Measurements from ENCODE around the gene OMP. TPM values are rescaled to one million over a fixed set of nuclear protein-coding genes. Genes with fewer than 3 reads are reported as not detected.

The OMP gene
- polyA plus RNA-seq, 3 donors: not detected

DNA sequence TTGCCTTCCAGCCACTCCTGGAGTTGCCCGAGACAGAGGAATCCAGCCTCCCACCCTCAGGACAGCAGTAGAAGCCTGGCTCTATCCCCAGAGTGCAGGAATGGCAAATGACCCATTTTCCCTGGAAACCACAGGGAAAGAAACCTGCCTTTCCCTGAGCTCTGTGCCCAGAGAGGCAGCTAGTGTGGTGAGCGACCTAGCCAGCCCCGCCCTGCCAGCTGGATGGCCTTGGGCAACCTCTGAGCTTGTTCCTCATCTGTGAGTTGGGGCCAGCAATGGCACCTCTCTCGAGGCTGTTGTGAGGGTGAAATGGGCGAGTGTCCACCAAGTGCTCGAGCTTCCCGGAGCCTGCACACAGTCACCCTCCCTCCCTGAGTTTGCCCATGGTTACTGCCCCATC lies 3.7 kb downstream of the OMP start:
- H3K9me3 Mint-ChIP-seq: no peaks in the 10 kb centered on the region
- Histone ChIP-seq H4K20me1 (ENCODE audit: insufficient read depth, low read length) (no peaks in the 10 kb centered on the region), H3K27me3 (ENCODE audit: control insufficient read depth in 2 of 2, insufficient read depth in 2 of 2, low read length in 2 of 2) (no peaks in the 10 kb centered on the region), H2AFZ (ENCODE audit: insufficient read depth, low read depth, low read length, poor library complexity, severe bottlenecking) (no peak overlapping the region), H3K27ac (ENCODE audit: low read depth in 1 of 2, low read length in 2 of 2) (no peak overlapping the region), H3K79me2 (ENCODE audit: insufficient read depth, low read length) (no peaks in the 10 kb centered on the region), H3K4me2 (replicated peaks; ENCODE audit: extremely low read depth, low read length, poor library complexity, severe bottlenecking) (no peak overlapping the region), H3K4me3 (replicated peaks in 1 of 3; ENCODE audit: low read depth in 2 of 3, low read length in 3 of 3) (no peak overlapping the region), H3K9me3 (replicated peaks in 1 of 2; ENCODE audit: control insufficient read depth in 1 of 2, insufficient read depth in 1 of 2, low read length in 2 of 2) (no peaks in the 10 kb centered on the region), H3K36me3 (replicated peaks in 1 of 2; ENCODE audit: control insufficient read depth in 1 of 2, insufficient read depth in 2 of 2, low read length in 2 of 2) (no peaks in the 10 kb centered on the region), H3K9ac (ENCODE audit: insufficient read depth, low read length, poor library complexity, severe bottlenecking) (no peak overlapping the region), H3K4me1 (ENCODE audit: control insufficient read depth in 1 of 2, insufficient read depth in 2 of 2, low read length in 2 of 2) (no peaks in the 10 kb centered on the region)
- H3K4me3 Mint-ChIP-seq: no peak overlapping the region
- intact Hi-C loops (cut with micrococcal nuclease): no loop called here
- DNase-seq: no peak
- H3K27ac Mint-ChIP-seq: no peak overlapping the region
- WGBS (ENCODE audit: insufficient coverage): 80% methylated on average over 1 of the region's 7 CpGs
- H3K4me1 Mint-ChIP-seq: peaks cover 6% of the 10 kb centered on the region
- TF ChIP-seq, protein P1, sequence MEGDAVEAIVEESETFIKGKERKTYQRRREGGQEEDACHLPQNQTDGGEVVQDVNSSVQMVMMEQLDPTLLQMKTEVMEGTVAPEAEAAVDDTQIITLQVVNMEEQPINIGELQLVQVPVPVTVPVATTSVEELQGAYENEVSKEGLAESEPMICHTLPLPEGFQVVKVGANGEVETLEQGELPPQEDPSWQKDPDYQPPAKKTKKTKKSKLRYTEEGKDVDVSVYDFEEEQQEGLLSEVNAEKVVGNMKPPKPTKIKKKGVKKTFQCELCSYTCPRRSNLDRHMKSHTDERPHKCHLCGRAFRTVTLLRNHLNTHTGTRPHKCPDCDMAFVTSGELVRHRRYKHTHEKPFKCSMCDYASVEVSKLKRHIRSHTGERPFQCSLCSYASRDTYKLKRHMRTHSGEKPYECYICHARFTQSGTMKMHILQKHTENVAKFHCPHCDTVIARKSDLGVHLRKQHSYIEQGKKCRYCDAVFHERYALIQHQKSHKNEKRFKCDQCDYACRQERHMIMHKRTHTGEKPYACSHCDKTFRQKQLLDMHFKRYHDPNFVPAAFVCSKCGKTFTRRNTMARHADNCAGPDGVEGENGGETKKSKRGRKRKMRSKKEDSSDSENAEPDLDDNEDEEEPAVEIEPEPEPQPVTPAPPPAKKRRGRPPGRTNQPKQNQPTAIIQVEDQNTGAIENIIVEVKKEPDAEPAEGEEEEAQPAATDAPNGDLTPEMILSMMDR (IDR thresholded peaks at IDR 0.05): no peak
- peaks cover 1 to 10% (median 3%) of the 10 kb centered on the region in 3 donors for H3K27me3 Mint-ChIP-seq (ENCODE audit: low read depth in 3 of 3)
- H3K36me3 Mint-ChIP-seq: no peaks in the 10 kb centered on the region

DNA sequence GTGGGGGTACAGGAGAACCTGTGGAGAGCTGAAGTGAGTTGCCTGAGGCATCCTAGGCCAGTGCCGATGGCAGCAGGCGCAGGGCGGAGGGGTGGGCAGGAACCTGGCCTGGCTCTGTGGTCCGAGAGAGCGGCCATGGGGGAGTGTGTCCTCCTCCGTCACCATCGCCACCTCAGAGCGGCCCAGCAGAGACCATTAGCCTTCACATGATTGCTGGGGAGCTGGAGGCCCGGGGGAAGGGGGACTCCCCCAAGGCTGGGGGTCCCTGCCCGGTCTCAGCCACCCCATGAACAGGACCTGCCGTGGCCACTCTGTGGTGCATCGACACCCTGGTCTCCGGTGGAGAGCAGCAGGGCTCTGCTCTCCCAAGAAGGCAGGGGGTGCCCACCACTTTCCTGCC lies 4.1 kb downstream of the OMP start:
- Mint-ChIP-seq H3K4me1 (peaks cover 6% of the 10 kb centered on the region), H3K27ac (no peak overlapping the region), H3K9me3 (no peaks in the 10 kb centered on the region), H3K36me3 (no peaks in the 10 kb centered on the region), H3K27me3 (ENCODE audit: low read depth in 3 of 3) (peaks cover 1 to 10% (median 3%) of the 10 kb centered on the region in 3 donors), H3K4me3 (no peak overlapping the region)
- H3K36me3 ChIP-seq (replicated peaks in 1 of 2; ENCODE audit: control insufficient read depth in 1 of 2, insufficient read depth in 2 of 2, low read length in 2 of 2): no peaks in the 10 kb centered on the region
- TF ChIP-seq, protein P1 (IDR thresholded peaks at IDR 0.05): no peak
- no peaks in the 10 kb centered on the region for H4K20me1 ChIP-seq (ENCODE audit: insufficient read depth, low read length)
- no peak overlapping the region for H2AFZ ChIP-seq (ENCODE audit: insufficient read depth, low read depth, low read length, poor library complexity, severe bottlenecking)
- intact Hi-C loops (cut with micrococcal nuclease): no loop called here
- H3K4me3 ChIP-seq (replicated peaks in 1 of 3; ENCODE audit: low read depth in 2 of 3, low read length in 3 of 3): no peak overlapping the region
- H3K9me3 ChIP-seq (replicated peaks in 1 of 2; ENCODE audit: control insufficient read depth in 1 of 2, insufficient read depth in 1 of 2, low read length in 2 of 2): no peaks in the 10 kb centered on the region
- 98% methylated on average over 10 of the region's 13 CpGs for WGBS (ENCODE audit: insufficient coverage)
- H3K27me3 ChIP-seq (ENCODE audit: control insufficient read depth in 2 of 2, insufficient read depth in 2 of 2, low read length in 2 of 2): no peaks in the 10 kb centered on the region
- no peak overlapping the region for H3K27ac ChIP-seq (ENCODE audit: low read depth in 1 of 2, low read length in 2 of 2)
- H3K9ac ChIP-seq (ENCODE audit: insufficient read depth, low read length, poor library complexity, severe bottlenecking): no peak overlapping the region
- no peak for DNase-seq
- no peaks in the 10 kb centered on the region for H3K79me2 ChIP-seq (ENCODE audit: insufficient read depth, low read length)
- no peaks in the 10 kb centered on the region for H3K4me1 ChIP-seq (ENCODE audit: control insufficient read depth in 1 of 2, insufficient read depth in 2 of 2, low read length in 2 of 2)
- H3K4me2 ChIP-seq (replicated peaks; ENCODE audit: extremely low read depth, low read length, poor library complexity, severe bottlenecking): no peak overlapping the region
